Stomach (tissue), 4 donors: Measurements from ENCODE around the gene YIPF4.

Experiments
- POLR2A ChIP-seq, 4 donors: fragments of 450-650 bp; IDR thresholded peaks; one replicate each; pipeline ENCODE4 v1.6.1; 2016; ENCODE audit warnings: antibody characterized with exemption in 4 of 4, control low read depth in 2 of 4, mild to moderate bottlenecking in 1 of 4, moderate library complexity in 1 of 4
- TF ChIP-seq, protein P1 (sequence below), 7 experiments: fragments of 450-650 bp in 4 of 7; fragments of 200-600 bp in 3 of 7; sonication (generic) in 3 of 7; IDR thresholded peaks; one replicate each; pipeline ENCODE4 v1.5.1; 2016 to 2019; ENCODE audit warnings: antibody characterized with exemption in 7 of 7, control low read depth in 2 of 7, mild to moderate bottlenecking in 1 of 7

DNA sequence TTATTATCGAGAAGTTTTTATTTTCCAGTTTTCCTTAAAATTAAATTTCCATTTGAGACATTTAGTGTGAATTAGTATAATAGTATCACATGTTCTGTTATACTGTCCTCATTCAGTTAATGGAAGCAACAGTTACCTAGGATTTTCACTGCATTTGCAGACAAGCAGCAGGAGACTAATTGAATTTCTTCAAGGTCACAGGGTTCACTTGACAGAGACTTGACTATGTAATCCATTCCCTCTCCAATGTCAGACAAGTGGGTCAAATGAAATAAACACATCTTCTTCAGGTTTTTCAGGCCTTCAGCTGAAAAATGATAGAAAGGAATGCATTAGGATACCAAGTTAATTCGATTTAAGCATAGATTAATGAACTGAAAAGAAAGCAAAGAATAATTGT, 39.7 kb upstream of the YIPF4 start:
- no peak for TF ChIP-seq POLR2A (IDR thresholded peaks at IDR 0.05)
- TF ChIP-seq, protein P1, sequence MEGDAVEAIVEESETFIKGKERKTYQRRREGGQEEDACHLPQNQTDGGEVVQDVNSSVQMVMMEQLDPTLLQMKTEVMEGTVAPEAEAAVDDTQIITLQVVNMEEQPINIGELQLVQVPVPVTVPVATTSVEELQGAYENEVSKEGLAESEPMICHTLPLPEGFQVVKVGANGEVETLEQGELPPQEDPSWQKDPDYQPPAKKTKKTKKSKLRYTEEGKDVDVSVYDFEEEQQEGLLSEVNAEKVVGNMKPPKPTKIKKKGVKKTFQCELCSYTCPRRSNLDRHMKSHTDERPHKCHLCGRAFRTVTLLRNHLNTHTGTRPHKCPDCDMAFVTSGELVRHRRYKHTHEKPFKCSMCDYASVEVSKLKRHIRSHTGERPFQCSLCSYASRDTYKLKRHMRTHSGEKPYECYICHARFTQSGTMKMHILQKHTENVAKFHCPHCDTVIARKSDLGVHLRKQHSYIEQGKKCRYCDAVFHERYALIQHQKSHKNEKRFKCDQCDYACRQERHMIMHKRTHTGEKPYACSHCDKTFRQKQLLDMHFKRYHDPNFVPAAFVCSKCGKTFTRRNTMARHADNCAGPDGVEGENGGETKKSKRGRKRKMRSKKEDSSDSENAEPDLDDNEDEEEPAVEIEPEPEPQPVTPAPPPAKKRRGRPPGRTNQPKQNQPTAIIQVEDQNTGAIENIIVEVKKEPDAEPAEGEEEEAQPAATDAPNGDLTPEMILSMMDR (IDR thresholded peaks at IDR 0.05) = no peak
